Lower leg skin (tissue), 3 donors: ENCODE results near the gene ARHGEF16.

Experiments
- POLR2A ChIP-seq, 2 donors: fragments of 450-650 bp; IDR thresholded peaks; one replicate each; pipeline ENCODE4 v1.6.1; 2016 to 2017; ENCODE audit warnings: antibody characterized with exemption in 2 of 2, mild to moderate bottlenecking in 1 of 2, moderate library complexity in 1 of 2
- TF ChIP-seq, protein P1 (sequence below), 3 donors: fragments of 450-650 bp; IDR thresholded peaks; one replicate each; pipeline ENCODE4 v1.5.1; 2016; ENCODE audit warnings: antibody characterized with exemption in 3 of 3, mild to moderate bottlenecking in 3 of 3, moderate library complexity in 2 of 3

GRCh38 chr1:3441880-3442279 lies 12.6 kb upstream of the ARHGEF16 start:
- TF ChIP-seq, protein P1, sequence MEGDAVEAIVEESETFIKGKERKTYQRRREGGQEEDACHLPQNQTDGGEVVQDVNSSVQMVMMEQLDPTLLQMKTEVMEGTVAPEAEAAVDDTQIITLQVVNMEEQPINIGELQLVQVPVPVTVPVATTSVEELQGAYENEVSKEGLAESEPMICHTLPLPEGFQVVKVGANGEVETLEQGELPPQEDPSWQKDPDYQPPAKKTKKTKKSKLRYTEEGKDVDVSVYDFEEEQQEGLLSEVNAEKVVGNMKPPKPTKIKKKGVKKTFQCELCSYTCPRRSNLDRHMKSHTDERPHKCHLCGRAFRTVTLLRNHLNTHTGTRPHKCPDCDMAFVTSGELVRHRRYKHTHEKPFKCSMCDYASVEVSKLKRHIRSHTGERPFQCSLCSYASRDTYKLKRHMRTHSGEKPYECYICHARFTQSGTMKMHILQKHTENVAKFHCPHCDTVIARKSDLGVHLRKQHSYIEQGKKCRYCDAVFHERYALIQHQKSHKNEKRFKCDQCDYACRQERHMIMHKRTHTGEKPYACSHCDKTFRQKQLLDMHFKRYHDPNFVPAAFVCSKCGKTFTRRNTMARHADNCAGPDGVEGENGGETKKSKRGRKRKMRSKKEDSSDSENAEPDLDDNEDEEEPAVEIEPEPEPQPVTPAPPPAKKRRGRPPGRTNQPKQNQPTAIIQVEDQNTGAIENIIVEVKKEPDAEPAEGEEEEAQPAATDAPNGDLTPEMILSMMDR (IDR thresholded peaks at IDR 0.05) = no peak
- no peak for TF ChIP-seq POLR2A (IDR thresholded peaks at IDR 0.05)
